Fibroblast of upper back skin (primary cell): ENCODE results near the gene ZNF274.
"Not testable (repeated sequence)": the region's sequence is repeated elsewhere in the genome, so short reads cannot be mapped to it uniquely, and the experiment has no call there.

Source experiments
- DNase-seq: peaks from one replicate; pipeline ENCODE4 v3.0.0-alpha.2; 2013

ZNF274 gene

GRCh38 chr19:58182989-58183816 lies at the start of gene ZNF274:
Gene ZNF274, plus strand, starts transcription at chr19:58183061. Its CDS starts 905 bp downstream, at chr19:58183966.
- DNase-seq, result peak; percentile 89

GRCh38 chr19:58134244-58134643 lies 48.6 kb upstream of the ZNF274 start:
- no peak for DNase-seq

- DNase-seq, result no peak
Observed at GRCh38 chr19:58145849-58146248, 37.0 kb upstream of the ZNF274 start.

- DNase-seq, result not testable (repeated sequence)
Observed at GRCh38 chr19:58147475-58147874, 35.4 kb upstream of the ZNF274 start.

GRCh38 chr19:58150328-58150921 lies 32.4 kb upstream of the ZNF274 start, which contains the start of gene ZNF329:
Gene ZNF329, minus strand, starts transcription at chr19:58150789. Its CDS starts 21,286 bp downstream, at chr19:58129503.
- DNase-seq, result peak; percentile 82

- DNase-seq, result no peak
Observed at GRCh38 chr19:58153386-58153785, 29.5 kb upstream of the ZNF274 start.

GRCh38 chr19:58154287-58154678 lies 28.6 kb upstream of the ZNF274 start:
- peak; percentile 18 for DNase-seq

GRCh38 chr19:58154679-58155648 lies 27.9 kb upstream of the ZNF274 start:
- DNase-seq, result peak; percentile 93

GRCh38 chr19:58157045-58157728 lies 25.7 kb upstream of the ZNF274 start:
- no peak for DNase-seq

GRCh38 chr19:58166268-58166667 lies 16.6 kb upstream of the ZNF274 start:
- no peak for DNase-seq

- DNase-seq, result no peak
Observed at GRCh38 chr19:58166708-58167280, 16.1 kb upstream of the ZNF274 start.

GRCh38 chr19:58170860-58171259 lies 12.0 kb upstream of the ZNF274 start:
- no peak for DNase-seq

- DNase-seq, result peak; percentile 6
Observed at GRCh38 chr19:58181902-58182576, 822 bp upstream of the ZNF274 start.

- DNase-seq, result no peak
Observed at GRCh38 chr19:58182577-58182988, 278 bp upstream of the ZNF274 start.

- DNase-seq, result no peak
Observed at GRCh38 chr19:58183817-58184215, 955 bp downstream of the ZNF274 start.

GRCh38 chr19:58196901-58197616 lies 14.2 kb downstream of the ZNF274 start:
- peak; percentile 4 for DNase-seq

GRCh38 chr19:58203814-58204475 lies 21.1 kb downstream of the ZNF274 start:
- DNase-seq, result no peak

- DNase-seq, result no peak
Observed at GRCh38 chr19:58204566-58204965, 21.7 kb downstream of the ZNF274 start.

- no peak for DNase-seq
Observed at GRCh38 chr19:58209577-58209976, 26.7 kb downstream of the ZNF274 start.
